Measurements from ENCODE around the gene PNPLA2.

The PNPLA2 gene

GRCh38 chr11:828506-829175 lies 9.9 kb downstream of the PNPLA2 start:
- H3K27me3 ChIP-seq (ENCODE audit: insufficient read depth, insufficient read length), result peaks cover 69% of the 10 kb centered on the region
- TF ChIP-seq ZNF274 (IDR thresholded peaks at IDR 0.05; ENCODE audit: low read depth, low read length), result no peak
- TF ChIP-seq YY1 (IDR thresholded peaks at IDR 0.05; ENCODE audit: insufficient read depth, insufficient read length), result no peak
- TF ChIP-seq SUZ12 (IDR thresholded peaks at IDR 0.05; ENCODE audit: extremely low read depth, insufficient read depth, insufficient read length), result no peak
- H3K9me3 ChIP-seq (ENCODE audit: insufficient read depth, low read length), result no peaks in the 10 kb centered on the region
- H3K4me1 ChIP-seq (ENCODE audit: insufficient read depth, insufficient read length), result peaks cover 39% of the 10 kb centered on the region
- DNase-seq (ENCODE audit: low read depth, low spot score), result no peak
- peak overlapping the region; percentile 62 for H3K4me3 ChIP-seq (ENCODE audit: insufficient read length, low read depth)
- H3K9ac ChIP-seq (ENCODE audit: insufficient read length, low read depth), result peak overlapping the region; percentile 86
- peaks cover 16% of the 10 kb centered on the region for H3K36me3 ChIP-seq (ENCODE audit: insufficient read depth, insufficient read length, low read length)

GRCh38 chr11:829176-829846 lies 10.6 kb downstream of the PNPLA2 start:
- peaks cover 40% of the 10 kb centered on the region for H3K4me1 ChIP-seq (ENCODE audit: insufficient read depth, insufficient read length)
- H3K9ac ChIP-seq (ENCODE audit: insufficient read length, low read depth), result peak overlapping the region; percentile 86
- peaks cover 14% of the 10 kb centered on the region for H3K36me3 ChIP-seq (ENCODE audit: insufficient read depth, insufficient read length, low read length)
- TF ChIP-seq ZNF274 (IDR thresholded peaks at IDR 0.05; ENCODE audit: low read depth, low read length) (no peak), SUZ12 (IDR thresholded peaks at IDR 0.05; ENCODE audit: extremely low read depth, insufficient read depth, insufficient read length) (no peak), YY1 (IDR thresholded peaks at IDR 0.05; ENCODE audit: insufficient read depth, insufficient read length) (no peak)
- H3K27me3 ChIP-seq (ENCODE audit: insufficient read depth, insufficient read length), result peaks cover 69% of the 10 kb centered on the region
- H3K4me3 ChIP-seq (ENCODE audit: insufficient read length, low read depth), result peak overlapping the region; percentile 62
- DNase-seq (ENCODE audit: low read depth, low spot score), result no peak
- H3K9me3 ChIP-seq (ENCODE audit: insufficient read depth, low read length), result no peaks in the 10 kb centered on the region

- Histone ChIP-seq H3K36me3 (ENCODE audit: insufficient read depth, insufficient read length, low read length) (peaks cover 14% of the 10 kb centered on the region), H3K4me1 (ENCODE audit: insufficient read depth, insufficient read length) (peaks cover 43% of the 10 kb centered on the region), H3K9me3 (ENCODE audit: insufficient read depth, low read length) (no peaks in the 10 kb centered on the region), H3K4me3 (ENCODE audit: insufficient read length, low read depth) (peak overlapping the region; percentile 62), H3K27me3 (ENCODE audit: insufficient read depth, insufficient read length) (peaks cover 69% of the 10 kb centered on the region), H3K9ac (ENCODE audit: insufficient read length, low read depth) (peak overlapping the region; percentile 86)
- TF ChIP-seq YY1 (IDR thresholded peaks at IDR 0.05; ENCODE audit: insufficient read depth, insufficient read length) (no peak), SUZ12 (IDR thresholded peaks at IDR 0.05; ENCODE audit: extremely low read depth, insufficient read depth, insufficient read length) (no peak), ZNF274 (IDR thresholded peaks at IDR 0.05; ENCODE audit: low read depth, low read length) (no peak)
- DNase-seq (ENCODE audit: low read depth, low spot score), result no peak
These were observed 11.2 kb downstream of the PNPLA2 start for GRCh38 chr11:829847-830294.

GRCh38 chr11:830295-831117 lies 11.8 kb downstream of the PNPLA2 start:
- TF ChIP-seq ZNF274 (IDR thresholded peaks at IDR 0.05; ENCODE audit: low read depth, low read length) (no peak), YY1 (IDR thresholded peaks at IDR 0.05; ENCODE audit: insufficient read depth, insufficient read length) (no peak), SUZ12 (IDR thresholded peaks at IDR 0.05; ENCODE audit: extremely low read depth, insufficient read depth, insufficient read length) (no peak)
- no peak for DNase-seq (ENCODE audit: low read depth, low spot score)
- Histone ChIP-seq H3K4me1 (ENCODE audit: insufficient read depth, insufficient read length) (peaks cover 45% of the 10 kb centered on the region), H3K27me3 (ENCODE audit: insufficient read depth, insufficient read length) (peaks cover 65% of the 10 kb centered on the region), H3K36me3 (ENCODE audit: insufficient read depth, insufficient read length, low read length) (peaks cover 12% of the 10 kb centered on the region), H3K4me3 (ENCODE audit: insufficient read length, low read depth) (peak overlapping the region; percentile 62), H3K9me3 (ENCODE audit: insufficient read depth, low read length) (no peaks in the 10 kb centered on the region), H3K9ac (ENCODE audit: insufficient read length, low read depth) (peak overlapping the region; percentile 88)

GRCh38 chr11:831118-831864 lies 12.6 kb downstream of the PNPLA2 start:
- no peak for DNase-seq (ENCODE audit: low read depth, low spot score)
- H3K4me3 ChIP-seq (ENCODE audit: insufficient read length, low read depth), result peak overlapping the region; percentile 62
- H3K9ac ChIP-seq (ENCODE audit: insufficient read length, low read depth), result peak overlapping the region; percentile 88

GRCh38 chr11:831961-832528 lies 13.3 kb downstream of the PNPLA2 start:
- TF ChIP-seq ZNF274 (IDR thresholded peaks at IDR 0.05; ENCODE audit: low read depth, low read length) (no peak), SUZ12 (IDR thresholded peaks at IDR 0.05; ENCODE audit: extremely low read depth, insufficient read depth, insufficient read length) (no peak), YY1 (IDR thresholded peaks at IDR 0.05; ENCODE audit: insufficient read depth, insufficient read length) (no peak)
- DNase-seq (ENCODE audit: low read depth, low spot score), result no peak
- Histone ChIP-seq H3K36me3 (ENCODE audit: insufficient read depth, insufficient read length, low read length) (peaks cover 22% of the 10 kb centered on the region), H3K9me3 (ENCODE audit: insufficient read depth, low read length) (no peaks in the 10 kb centered on the region), H3K4me3 (ENCODE audit: insufficient read length, low read depth) (peak overlapping the region; percentile 62), H3K27me3 (ENCODE audit: insufficient read depth, insufficient read length) (peaks cover 49% of the 10 kb centered on the region), H3K4me1 (ENCODE audit: insufficient read depth, insufficient read length) (peaks cover 39% of the 10 kb centered on the region), H3K9ac (ENCODE audit: insufficient read length, low read depth) (peak overlapping the region; percentile 88)

More at GRCh38 chr11:831118-831864, 12.6 kb downstream of the PNPLA2 start:
- Histone ChIP-seq H3K27me3 (ENCODE audit: insufficient read depth, insufficient read length) (peaks cover 57% of the 10 kb centered on the region), H3K4me1 (ENCODE audit: insufficient read depth, insufficient read length) (peaks cover 39% of the 10 kb centered on the region), H3K9me3 (ENCODE audit: insufficient read depth, low read length) (no peaks in the 10 kb centered on the region), H3K36me3 (ENCODE audit: insufficient read depth, insufficient read length, low read length) (peaks cover 15% of the 10 kb centered on the region)
- TF ChIP-seq YY1 (IDR thresholded peaks at IDR 0.05; ENCODE audit: insufficient read depth, insufficient read length) (no peak), SUZ12 (IDR thresholded peaks at IDR 0.05; ENCODE audit: extremely low read depth, insufficient read depth, insufficient read length) (no peak), ZNF274 (IDR thresholded peaks at IDR 0.05; ENCODE audit: low read depth, low read length) (no peak)

All from NT2/D1 (cell line).